NCI-H2171 (cell line): ENCODE results near the gene C17orf58.

Experiments
- DNase-seq: peaks from one replicate; lab custom pipeline; 2025; lab: John Stamatoyannopoulos, UW

Gene C17orf58

GRCh38 chr17:67959510-67959909, 36.8 kb downstream of the C17orf58 start:
- DNase-seq = no peak

DNA sequence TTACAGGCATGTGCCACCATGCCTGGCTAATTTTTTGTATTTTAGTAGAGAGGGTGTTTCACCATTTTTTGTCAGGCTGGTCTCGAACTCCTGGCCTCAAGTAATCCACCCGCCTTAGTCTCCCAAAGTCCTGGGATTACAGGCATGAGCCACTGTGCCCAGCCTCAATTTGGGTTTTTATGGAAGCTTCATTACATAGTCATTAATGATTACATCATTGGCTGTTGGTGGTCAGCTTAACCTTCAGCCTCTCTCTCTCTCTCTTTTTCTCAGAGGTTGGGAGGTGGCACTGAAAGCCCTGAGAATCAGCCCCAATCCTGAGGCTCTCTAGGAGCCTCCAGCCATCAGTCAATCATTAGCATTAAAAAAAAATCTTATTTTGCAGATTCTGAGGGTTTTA, 45.3 kb downstream of the C17orf58 start:
- DNase-seq = no peak

GRCh38 chr17:67947325-67947813, 48.9 kb downstream of the C17orf58 start:
- no peak for DNase-seq

DNA sequence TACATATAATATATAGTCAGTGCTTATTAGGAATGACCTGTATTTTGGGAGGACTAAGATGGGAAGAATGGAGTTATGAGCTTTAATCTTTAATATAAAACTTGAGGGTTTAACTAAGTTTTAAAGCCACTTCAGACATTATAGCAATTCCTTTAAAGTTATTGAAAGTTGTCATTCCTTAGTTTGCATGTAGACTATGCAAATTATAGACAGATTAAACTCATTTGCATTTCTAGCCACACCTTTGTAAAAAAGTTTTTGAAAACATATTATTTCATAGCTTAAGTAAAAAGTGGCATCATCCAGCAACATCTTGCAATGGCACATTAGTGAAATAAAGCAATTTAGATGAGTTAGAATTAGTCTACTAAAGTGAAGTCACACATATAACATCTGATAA, 49.8 kb downstream of the C17orf58 start:
- no peak for DNase-seq

DNA sequence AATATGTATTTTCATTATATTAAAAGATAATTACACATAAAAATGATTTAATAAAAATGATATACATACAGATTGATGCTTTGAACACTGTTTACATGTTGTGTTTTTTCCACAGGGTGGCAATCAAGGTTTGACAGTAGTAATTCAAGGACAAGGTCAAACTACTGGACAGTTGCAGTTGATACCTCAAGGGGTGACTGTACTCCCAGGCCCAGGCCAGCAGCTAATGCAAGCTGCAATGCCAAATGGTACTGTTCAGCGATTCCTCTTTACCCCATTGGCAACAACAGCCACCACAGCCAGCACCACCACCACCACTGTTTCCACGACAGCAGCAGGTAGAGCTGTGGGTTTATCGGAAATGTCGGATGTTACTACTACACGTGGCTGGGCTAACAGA, 52.2 kb downstream of the C17orf58 start:
- no peak for DNase-seq

GRCh38 chr17:67942810-67943209, 53.5 kb downstream of the C17orf58 start:
- DNase-seq = no peak
